NOMO-1 (cell line): Measurements from ENCODE around the gene MAP4.
"Not testable (repeated sequence)": the region's sequence is repeated elsewhere in the genome, so short reads cannot be mapped to it uniquely, and the experiment has no call there.

Experiments used
- DNase-seq, 2 experiments: peaks; one replicate each; lab custom pipeline; 2025; ENCODE audit not compliant: unreplicated experiment in 2 of 2; lab: John Stamatoyannopoulos, UW

The MAP4 gene

GRCh38 chr3:48016301-48016973 is at the start of gene MAP4:
MAP4 (minus strand) TSS chr3:48016416; CDS start chr3:47998860, 17,556 bp downstream.
- DNase-seq: no peak

GRCh38 chr3:48065035-48065434 is 48.8 kb upstream of the MAP4 start:
- DNase-seq: no peak

- no peak for DNase-seq
These were observed 48.1 kb upstream of the MAP4 start for GRCh38 chr3:48064292-48064829.

GRCh38 chr3:48061586-48061985 is 45.4 kb upstream of the MAP4 start:
- DNase-seq: not testable (repeated sequence)

- DNase-seq: no peak
These were observed 41.9 kb upstream of the MAP4 start for GRCh38 chr3:48058091-48058490.

- no peak for DNase-seq
These were observed 41.3 kb upstream of the MAP4 start for GRCh38 chr3:48057521-48057920.

- DNase-seq: no peak
These were observed 31.7 kb upstream of the MAP4 start for GRCh38 chr3:48047841-48048464.

GRCh38 chr3:48042071-48042760 is 26.0 kb upstream of the MAP4 start:
- DNase-seq: no peak

- peak in 1 of 2 experiments; percentile 13 for DNase-seq
These were observed 23.4 kb upstream of the MAP4 start for GRCh38 chr3:48039487-48040190.

GRCh38 chr3:48038971-48039481 is 22.8 kb upstream of the MAP4 start:
- no peak for DNase-seq

- no peak for DNase-seq
These were observed 17.8 kb upstream of the MAP4 start for GRCh38 chr3:48034000-48034516.

- no peak for DNase-seq
These were observed 14.0 kb upstream of the MAP4 start for GRCh38 chr3:48030188-48030587.

- DNase-seq: no peak
These were observed 11.0 kb upstream of the MAP4 start for GRCh38 chr3:48026951-48027908.

GRCh38 chr3:48026098-48026497 is 9.9 kb upstream of the MAP4 start:
- DNase-seq: no peak

GRCh38 chr3:48024401-48024800 is 8.2 kb upstream of the MAP4 start:
- no peak for DNase-seq

- no peak for DNase-seq
These were observed 7.2 kb upstream of the MAP4 start for GRCh38 chr3:48023377-48023776.

- no peak for DNase-seq
These were observed 6.0 kb upstream of the MAP4 start for GRCh38 chr3:48022178-48022577.

- DNase-seq: no peak
These were observed 2.6 kb upstream of the MAP4 start for GRCh38 chr3:48018841-48019240.

- DNase-seq: no peak
These were observed 610 bp downstream of the MAP4 start for GRCh38 chr3:48015431-48016180.
